Loucy (cell line): ENCODE data around the gene FBLN5.

ENCODE experiments used
- H2AFZ ChIP-seq: fragments of 200-600 bp; sonication (generic); 2 replicates; pipeline ENCODE4 v1.6.0; 2016; ENCODE audit warnings: antibody characterized with exemption, mild to moderate bottlenecking, low read length, moderate library complexity
- H3F3A ChIP-seq: fragments of 200-600 bp; 2 replicates; pipeline ENCODE4 v1.6.0; 2016; ENCODE audit warnings: antibody characterized with exemption, low read depth, mild to moderate bottlenecking
- H3K27me3 ChIP-seq: fragments of 200-600 bp; sonication (generic); 2 replicates; pipeline ENCODE4 v1.6.1; 2014; ENCODE audit warnings: low read length, mild to moderate bottlenecking; ENCODE audit not compliant: insufficient read depth, poor library complexity, severe bottlenecking
- H3K36me3 ChIP-seq: fragments of 200-600 bp; sonication (generic); 2 replicates; pipeline ENCODE4 v1.6.1; 2016; ENCODE audit warnings: low read length; ENCODE audit not compliant: insufficient read depth
- H3K4me1 ChIP-seq: fragments of 200-600 bp; sonication (generic); 2 replicates; pipeline ENCODE4 v1.5.1; 2014; ENCODE audit warnings: low read length, mild to moderate bottlenecking; ENCODE audit not compliant: insufficient read depth, poor library complexity, severe bottlenecking
- H3K4me2 ChIP-seq: fragments of 200-600 bp; sonication (generic); 2 replicates; pipeline ENCODE4 v1.6.0; 2014; ENCODE audit warnings: antibody characterized with exemption, low read length, low read depth, mild to moderate bottlenecking; ENCODE audit not compliant: poor library complexity, severe bottlenecking
- H3K4me3 ChIP-seq: fragments of 200-600 bp; sonication (generic); 2 replicates; pipeline ENCODE4 v1.5.1; 2014; ENCODE audit warnings: low read length, mild to moderate bottlenecking, mixed read lengths; ENCODE audit not compliant: poor library complexity, severe bottlenecking
- H3K79me2 ChIP-seq: fragments of 200-600 bp; sonication (generic); 2 replicates; pipeline ENCODE4 v1.6.1; 2014; ENCODE audit warnings: low read length; ENCODE audit not compliant: insufficient read depth
- H3K9ac ChIP-seq: fragments of 200-600 bp; sonication (generic); 2 replicates; pipeline ENCODE4 v1.6.0; 2014; ENCODE audit warnings: mild to moderate bottlenecking, low read depth, low read length, moderate library complexity; ENCODE audit not compliant: poor library complexity, severe bottlenecking
- H3K9me2 ChIP-seq: fragments of 200-600 bp; sonication (generic); replicated peaks from 2 replicates; pipeline ENCODE4 v1.6.1; 2016; ENCODE audit warnings: low read depth, low read length, mixed read lengths
- H3K9me3 ChIP-seq: fragments of 200-600 bp; sonication (generic); 2 replicates; pipeline ENCODE4 v1.6.1; 2014; ENCODE audit warnings: mild to moderate bottlenecking, antibody characterized with exemption, low read length, low read depth; ENCODE audit not compliant: insufficient read depth
- H4K20me1 ChIP-seq: fragments of 200-600 bp; sonication (generic); 2 replicates; pipeline ENCODE4 v1.6.0; 2014; ENCODE audit warnings: antibody characterized with exemption, low read length, mild to moderate bottlenecking; ENCODE audit not compliant: insufficient read depth, poor library complexity, severe bottlenecking
- CTCF ChIP-seq: fragments of 200-600 bp; sonication (generic); conservative IDR thresholded peaks from 2 replicates; pipeline ENCODE4 v1.5.1; 2014; ENCODE audit warnings: mild to moderate bottlenecking, antibody characterized with exemption, low read length
- EZH2phosphoT487 ChIP-seq: fragments of 200-600 bp; IDR thresholded peaks from 2 replicates; pipeline ENCODE4 v1.6.1; 2018; ENCODE audit warnings: antibody characterized with exemption, mild to moderate bottlenecking, moderate library complexity, borderline replicate concordance

FBLN5 gene

GRCh38 chr14:91858536-91859275 lies 88.8 kb downstream of the FBLN5 start:
- Histone ChIP-seq H3K36me3 (no peaks in the 10 kb centered on the region), H3K4me2 (peak overlapping the region; percentile 40), H3K9me3 (no peaks in the 10 kb centered on the region), H3K9me2 (no peaks in the 10 kb centered on the region), H3K9ac (no peak overlapping the region), H3F3A (no peaks in the 10 kb centered on the region), H4K20me1 (no peaks in the 10 kb centered on the region), H3K4me3 (no peak overlapping the region), H2AFZ (0 out of 2 replicates have a peak overlapping the region, but pooled peaks have one; percentile 2), H3K4me1 (peaks cover 51% of the 10 kb centered on the region), H3K79me2 (no peaks in the 10 kb centered on the region), H3K27me3 (no peaks in the 10 kb centered on the region)
- peak; percentile 34; the same call in 1 of the 2 replicates for TF ChIP-seq CTCF
- TF ChIP-seq EZH2phosphoT487, result no peak

- Histone ChIP-seq H3K9ac (no peak overlapping the region), H3K9me2 (no peaks in the 10 kb centered on the region), H3K79me2 (no peaks in the 10 kb centered on the region), H4K20me1 (no peaks in the 10 kb centered on the region), H3F3A (no peaks in the 10 kb centered on the region), H3K9me3 (no peaks in the 10 kb centered on the region), H3K27me3 (no peaks in the 10 kb centered on the region), H2AFZ (no peak overlapping the region), H3K4me3 (no peak overlapping the region), H3K4me2 (no peak overlapping the region), H3K4me1 (peaks cover 47% of the 10 kb centered on the region), H3K36me3 (no peaks in the 10 kb centered on the region)
- TF ChIP-seq EZH2phosphoT487 (no peak), CTCF (no peak)
These were observed 89.9 kb downstream of the FBLN5 start for GRCh38 chr14:91857614-91858013.

GRCh38 chr14:91854327-91854934 lies 93.1 kb downstream of the FBLN5 start:
- no peaks in the 10 kb centered on the region for H3K9me3 ChIP-seq
- H3K36me3 ChIP-seq, result no peaks in the 10 kb centered on the region
- H3K4me1 ChIP-seq, result peaks cover 32% of the 10 kb centered on the region
- no peak overlapping the region for H3K9ac ChIP-seq
- TF ChIP-seq EZH2phosphoT487 (no peak), CTCF (no peak)
- H2AFZ ChIP-seq, result no peak overlapping the region
- H3K4me3 ChIP-seq, result no peak overlapping the region
- H3K79me2 ChIP-seq, result no peaks in the 10 kb centered on the region
- H3K9me2 ChIP-seq, result no peaks in the 10 kb centered on the region
- H3F3A ChIP-seq, result no peaks in the 10 kb centered on the region
- H3K4me2 ChIP-seq, result no peak overlapping the region
- H4K20me1 ChIP-seq, result no peaks in the 10 kb centered on the region
- H3K27me3 ChIP-seq, result no peaks in the 10 kb centered on the region
